Renal cortex interstitium (tissue), 11 donors: ENCODE data around the gene SLC16A10. TPM values are rescaled to one million over a fixed set of nuclear protein-coding genes. Genes with fewer than 3 reads are reported as not detected.
"Not testable (repeated sequence)": the region's sequence is repeated elsewhere in the genome, so short reads cannot be mapped to it uniquely, and the experiment has no call there.

Experiments used
- DNase-seq, 11 donors: peaks; one replicate each; pipeline ENCODE4 v3.0.0-alpha.2; 2013; ENCODE audit warnings: low read depth in 9 of 11, low spot score in 4 of 11; ENCODE audit errors: extremely low read depth in 1 of 11
- polyA plus RNA-seq, 3 donors: library from polyadenylated mRNA; unstranded; fragments of 120-200 nt; gene quantifications; one replicate each; pipeline ENCODE4 v1.2.1, GENCODE V29; 2013; ENCODE audit not compliant: insufficient read length in 3 of 3

SLC16A10 gene
- polyA plus RNA-seq, 3 donors: 25.5 to 30.3 (median 30.3) TPM

- no peak for DNase-seq
Observed at GRCh38 chr6:111231090-111231459, 143.8 kb downstream of the SLC16A10 start.

- no peak for DNase-seq
Observed at GRCh38 chr6:111237852-111238251, 150.5 kb downstream of the SLC16A10 start.

GRCh38 chr6:111238464-111239119 lies 151.3 kb downstream of the SLC16A10 start:
- DNase-seq: no peak

GRCh38 chr6:111239461-111239860 lies 152.2 kb downstream of the SLC16A10 start:
- DNase-seq: no peak

GRCh38 chr6:111242452-111242851 lies 155.1 kb downstream of the SLC16A10 start:
- no peak for DNase-seq

GRCh38 chr6:111243095-111243494 lies 155.8 kb downstream of the SLC16A10 start:
- no peak for DNase-seq

GRCh38 chr6:111248789-111249188 lies 161.5 kb downstream of the SLC16A10 start:
- DNase-seq: no peak

GRCh38 chr6:111250791-111251354 lies 163.6 kb downstream of the SLC16A10 start:
- no peak for DNase-seq

GRCh38 chr6:111252726-111253125 lies 165.4 kb downstream of the SLC16A10 start:
- peak in 1 of 11 donors; percentile 15 for DNase-seq

GRCh38 chr6:111254004-111254778 lies 166.9 kb downstream of the SLC16A10 start:
- no peak for DNase-seq

- no peak for DNase-seq
Observed at GRCh38 chr6:111254779-111255166, 167.5 kb downstream of the SLC16A10 start.

- DNase-seq: not testable (repeated sequence)
Observed at GRCh38 chr6:111255838-111256237, 168.5 kb downstream of the SLC16A10 start.

GRCh38 chr6:111256646-111257045 lies 169.3 kb downstream of the SLC16A10 start:
- no peak for DNase-seq

GRCh38 chr6:111258010-111258409 lies 170.7 kb downstream of the SLC16A10 start:
- DNase-seq: no peak

GRCh38 chr6:111258615-111259088 lies 171.3 kb downstream of the SLC16A10 start:
- DNase-seq: no peak

- peak; percentile 98 to 100 (median 99) for DNase-seq
Observed at GRCh38 chr6:111259089-111259831, 172.0 kb downstream of the SLC16A10 start.

- no peak for DNase-seq
Observed at GRCh38 chr6:111260570-111261298, 173.4 kb downstream of the SLC16A10 start.

- DNase-seq: no peak
Observed at GRCh38 chr6:111263837-111264236, 176.5 kb downstream of the SLC16A10 start.

- DNase-seq: no peak
Observed at GRCh38 chr6:111265842-111266241, 178.5 kb downstream of the SLC16A10 start.
